Measurements from ENCODE around the gene FCRLB. TPM values are rescaled to one million over a fixed set of nuclear protein-coding genes. Genes with fewer than 3 reads are reported as not detected.
A peak's percentile ranks its signal among the peaks of the same experiment; 100 is the strongest.

The FCRLB gene
- total and polyA plus RNA-seq, 9 of the 15 experiments (the other 6 are each of a cell fraction or from before 2014, with no cell fraction given), result 0.20 to 4.6 (median 1.3) TPM

- TF ChIP-seq FOSL1 (tag; conservative IDR thresholded peaks at IDR 0.05) (peak; percentile 98), SIX5 (IDR thresholded peaks at IDR 0.05; ENCODE audit: borderline replicate concordance in 1 of 2, insufficient read depth in 1 of 2, low read depth in 1 of 2, low read length in 2 of 2) (no peak), MEF2D (tag; conservative IDR thresholded peaks at IDR 0.05; ENCODE audit: low read depth) (peak; percentile 59; the same call in 1 of the 2 replicates), JUN (IDR thresholded peaks at IDR 0.05; ENCODE audit: borderline replicate concordance, low read depth, low read length) (peak; percentile 93), JUN (CRISPR knock-in tag; IDR thresholded peaks at IDR 0.05; ENCODE audit: borderline replicate concordance) (no peak; the same call in 1 of the 2 replicates), POLR2A (conservative IDR thresholded peaks at IDR 0.05) (0 out of 2 replicates have a peak, but pooled peaks have one; percentile 45), BDP1 (IDR thresholded peaks at IDR 0.05; ENCODE audit: insufficient read depth, insufficient read length) (no peak), ZBTB26 (CRISPR knock-in tag; IDR thresholded peaks at IDR 0.05) (no peak), BHLHE40 (IDR thresholded peaks at IDR 0.05; ENCODE audit: low read length) (peak; percentile 75), ZNF212 (CRISPR knock-in tag; IDR thresholded peaks at IDR 0.05) (no peak), TOE1 (IDR thresholded peaks at IDR 0.05; ENCODE audit: borderline replicate concordance) (peak; percentile 68), TOE1 (CRISPR knock-in tag; IDR thresholded peaks at IDR 0.05; ENCODE audit: borderline replicate concordance, low read depth) (no peak), ZNF232 (CRISPR knock-in tag; IDR thresholded peaks at IDR 0.05) (no peak), CREB1 (IDR thresholded peaks at IDR 0.05) (0 out of 2 replicates have a peak, but pooled peaks have one; percentile 27), CREB1 (CRISPR knock-in tag; IDR thresholded peaks at IDR 0.05) (no peak), ZKSCAN1 (IDR thresholded peaks at IDR 0.05; ENCODE audit: low read depth, low read length) (no peak), SMAD4 (CRISPR knock-in tag; conservative IDR thresholded peaks at IDR 0.05) (peak; percentile 55; the same call in 1 of the 2 replicates), DPF2 (IDR thresholded peaks at IDR 0.05) (peak; percentile 98), PBX2 (CRISPR knock-in tag; IDR thresholded peaks at IDR 0.05; ENCODE audit: low read depth) (no peak), PBX2 (tag; conservative IDR thresholded peaks at IDR 0.05; ENCODE audit: low read depth) (peak; percentile 58), ARID3A (IDR thresholded peaks at IDR 0.05; ENCODE audit: borderline replicate concordance, low read depth, low read length) (no peak)
These were observed 497 bp downstream of the FCRLB start (continued) for GRCh38 chr1:161721738-161722343.

All from K562 (cell line).